ENCODE data around the gene AOX1.

- no peak for TF ChIP-seq POLR2A (IDR thresholded peaks at IDR 0.05)
- TF ChIP-seq CTCF (IDR thresholded peaks at IDR 0.05), result no peak
- no peak for TF ChIP-seq EP300 (IDR thresholded peaks at IDR 0.05)
Measured at GRCh38 chr2:200681697-200682096, 95.9 kb downstream of the AOX1 start.
